CD14-positive monocyte (primary cell): ENCODE results near the gene SPTSSA. TPM values are rescaled to one million over a fixed set of nuclear protein-coding genes. Genes with fewer than 3 reads are reported as not detected.

Experiments used
- DNase-seq, 3 donors: peaks; one replicate each; pipeline ENCODE4 v3.0.0-alpha.2; 2011 to 2022
- H2AFZ ChIP-seq: 2 replicates; pipeline ENCODE4 v1.6.0; 2012; ENCODE audit warnings: mild to moderate bottlenecking, low read depth, low read length, inconsistent platforms; ENCODE audit not compliant: insufficient read depth, poor library complexity, severe bottlenecking
- H3K27ac ChIP-seq, 2 donors: 1 replicate in 1 of 2; 2 replicates in 1 of 2; pipeline ENCODE4 v1.5.1; 2012 to 2013; ENCODE audit warnings: low read length in 2 of 2, control low read depth in 1 of 2, inconsistent platforms in 1 of 2, low read depth in 1 of 2, mild to moderate bottlenecking in 1 of 2
- H3K27me3 ChIP-seq, 2 donors: one replicate each; pipeline versions ENCODE4 v1.6.0 to v1.6.1; 2011 to 2013; ENCODE audit warnings: low read length in 2 of 2; ENCODE audit not compliant: control insufficient read depth in 2 of 2, insufficient read depth in 2 of 2
- H3K36me3 ChIP-seq, 2 donors: replicated peaks in 1 of 2; 1 replicate in 1 of 2; 2 replicates in 1 of 2; pipeline versions ENCODE4 v1.5.1 to v1.6.1; 2012 to 2013; ENCODE audit warnings: low read length in 2 of 2, control low read depth in 1 of 2, inconsistent platforms in 1 of 2, mild to moderate bottlenecking in 1 of 2; ENCODE audit not compliant: insufficient read depth in 2 of 2, control insufficient read depth in 1 of 2
- H3K4me1 ChIP-seq, 2 donors: 1 replicate in 1 of 2; 2 replicates in 1 of 2; pipeline versions ENCODE4 v1.5.1 to v1.6.1; 2012 to 2013; ENCODE audit warnings: low read length in 2 of 2, control low read depth in 1 of 2, inconsistent platforms in 1 of 2, mild to moderate bottlenecking in 1 of 2, moderate library complexity in 1 of 2; ENCODE audit not compliant: insufficient read depth in 2 of 2, control insufficient read depth in 1 of 2
- H3K4me2 ChIP-seq: replicated peaks from 2 replicates; pipeline ENCODE3; 2012; ENCODE audit warnings: low read length, moderate library complexity, mild to moderate bottlenecking; ENCODE audit not compliant: poor library complexity, severe bottlenecking; ENCODE audit errors: extremely low read depth
- H3K4me3 ChIP-seq, 3 experiments: fragments of 200-600 bp in 1 of 3; sonication (generic) in 1 of 3; replicated peaks in 1 of 3; 1 replicate in 2 of 3; 2 replicates in 1 of 3; pipeline ENCODE4 v1.5.1; 2011 to 2013; ENCODE audit warnings: low read length in 3 of 3, mild to moderate bottlenecking in 3 of 3, control low read depth in 2 of 3, low read depth in 2 of 3, inconsistent platforms in 1 of 3, moderate library complexity in 1 of 3
- H3K79me2 ChIP-seq: 2 replicates; pipeline ENCODE4 v1.6.0; 2012; ENCODE audit warnings: mild to moderate bottlenecking, control low read depth, inconsistent platforms, low read length, moderate library complexity; ENCODE audit not compliant: insufficient read depth
- H3K9ac ChIP-seq: 2 replicates; pipeline ENCODE4 v1.6.0; 2017; ENCODE audit warnings: low read length, mild to moderate bottlenecking; ENCODE audit not compliant: insufficient read depth, poor library complexity, severe bottlenecking
- H3K9me3 ChIP-seq, 2 donors: replicated peaks in 1 of 2; 1 replicate in 1 of 2; 2 replicates in 1 of 2; pipeline versions ENCODE4 v1.5.1 to v1.6.1; 2012 to 2013; ENCODE audit warnings: low read length in 2 of 2, control low read depth in 1 of 2; ENCODE audit not compliant: control insufficient read depth in 1 of 2, insufficient read depth in 1 of 2
- H4K20me1 ChIP-seq: 2 replicates; pipeline ENCODE4 v1.6.0; 2012; ENCODE audit warnings: mild to moderate bottlenecking, low read length, control low read depth, moderate library complexity; ENCODE audit not compliant: insufficient read depth
- H3K27ac Mint-ChIP-seq, 7 donors: one replicate each; pipeline ENCODE4 v1.8.0; 2020; ENCODE audit warnings: mild to moderate bottlenecking in 7 of 7, mixed read lengths in 7 of 7, moderate library complexity in 6 of 7, inconsistent platforms in 2 of 7
- H3K27me3 Mint-ChIP-seq, 3 donors: one replicate each; pipeline ENCODE4 v1.8.0; 2021 to 2022; ENCODE audit warnings: low read depth in 3 of 3, mild to moderate bottlenecking in 3 of 3, mixed read lengths in 3 of 3, moderate library complexity in 3 of 3, inconsistent platforms in 1 of 3
- H3K36me3 Mint-ChIP-seq, 2 donors: one replicate each; pipeline ENCODE4 v1.8.0; 2020; ENCODE audit warnings: mixed read lengths in 2 of 2, inconsistent platforms in 1 of 2, mild to moderate bottlenecking in 1 of 2
- H3K4me1 Mint-ChIP-seq: one replicate; pipeline ENCODE4 v1.8.0; 2020; ENCODE audit warnings: mild to moderate bottlenecking, mixed read lengths
- H3K4me3 Mint-ChIP-seq, 2 donors: one replicate each; pipeline ENCODE4 v1.8.0; 2020; ENCODE audit warnings: mild to moderate bottlenecking in 2 of 2, mixed read lengths in 2 of 2, moderate library complexity in 1 of 2
- H3K9me3 Mint-ChIP-seq, 7 donors: one replicate each; pipeline ENCODE4 v1.8.0; 2020 to 2022; ENCODE audit warnings: mixed read lengths in 7 of 7, mild to moderate bottlenecking in 6 of 7, moderate library complexity in 6 of 7, inconsistent platforms in 2 of 7
- CTCF ChIP-seq: fragments of 200-600 bp; IDR thresholded peaks from one replicate; pipeline ENCODE4 v1.8.0; 2022; ENCODE audit warnings: antibody characterized with exemption, mild to moderate bottlenecking
- WGBS: methylation state at CpG from one replicate; pipeline ENCODE4 v1.1.5; 2013; ENCODE audit warnings: missing lambda C conversion rate; ENCODE audit not compliant: insufficient coverage; 5-methylcytosine and 5-hydroxymethylcytosine counted together
- intact Hi-C, 2 donors: fragments of 100-400 bp; cut with micrococcal nuclease; formaldehyde crosslinking; loops; one replicate each; pipeline versions ENCODE4 v1.15.0 to v1.15.1; 2023
- polyA plus RNA-seq, 3 donors: library from polyadenylated mRNA; depleted of rRNA in 1 of 3; unstranded in 2 of 3; stranded (reverse) in 1 of 3; fragments of 300-500 nt in 2 of 3; fragments of >200 nt in 1 of 3; fragmentation: Illumina TruSeq in 2 of 3; gene quantifications; 1 replicate in 2 of 3; 2 replicates in 1 of 3; pipeline ENCODE4 v1.2.3, GENCODE V29; 2012 to 2021

The SPTSSA gene
- polyA plus RNA-seq, 3 donors, result 14.2 to 85.7 (median 70.6) TPM

GRCh38 chr14:34502545-34503225 is 40.6 kb upstream of the SPTSSA start:
- Mint-ChIP-seq H3K4me1 (no peaks in the 10 kb centered on the region), H3K9me3 (no peaks in the 10 kb centered on the region), H3K36me3 (no peaks in the 10 kb centered on the region), H3K27me3 (no peaks in the 10 kb centered on the region), H3K4me3 (no peak overlapping the region), H3K27ac (no peak overlapping the region)
- no peaks in the 10 kb centered on the region for H3K4me1 ChIP-seq
- H3K9ac ChIP-seq, result no peak overlapping the region
- H3K4me2 ChIP-seq, result no peak overlapping the region
- H3K79me2 ChIP-seq, result no peaks in the 10 kb centered on the region
- WGBS, result no CpG with 5 or more reads among the region's 2 CpGs
- H2AFZ ChIP-seq, result no peak overlapping the region
- no peak for DNase-seq
- intact Hi-C loops, result no loop called here
- H3K27me3 ChIP-seq, result no peaks in the 10 kb centered on the region
- no peak overlapping the region for H3K27ac ChIP-seq
- H3K36me3 ChIP-seq, result no peaks in the 10 kb centered on the region
- no peak for TF ChIP-seq CTCF
- H3K4me3 ChIP-seq, result no peak overlapping the region
- H4K20me1 ChIP-seq, result no peaks in the 10 kb centered on the region
- H3K9me3 ChIP-seq, result no peaks in the 10 kb centered on the region

GRCh38 chr14:34502001-34502400 is 40.0 kb upstream of the SPTSSA start:
- Histone ChIP-seq H3K9me3 (no peaks in the 10 kb centered on the region), H3K27ac (no peak overlapping the region), H4K20me1 (no peaks in the 10 kb centered on the region), H3K27me3 (no peaks in the 10 kb centered on the region), H3K79me2 (no peaks in the 10 kb centered on the region), H3K9ac (no peak overlapping the region), H3K4me3 (no peak overlapping the region), H3K4me1 (peaks cover 3 to 4% of the 10 kb centered on the region in 2 donors), H3K36me3 (no peaks in the 10 kb centered on the region), H2AFZ (no peak overlapping the region), H3K4me2 (no peak overlapping the region)
- H3K4me1 Mint-ChIP-seq, result peaks cover 3% of the 10 kb centered on the region
- no peak for DNase-seq
- H3K4me3 Mint-ChIP-seq, result no peak overlapping the region
- no CpG with 5 or more reads among the region's 2 CpGs for WGBS
- intact Hi-C loops, result no loop called here
- no peaks in the 10 kb centered on the region for H3K9me3 Mint-ChIP-seq
- no peaks in the 10 kb centered on the region for H3K36me3 Mint-ChIP-seq
- no peak overlapping the region for H3K27ac Mint-ChIP-seq
- TF ChIP-seq CTCF, result no peak
- H3K27me3 Mint-ChIP-seq, result no peaks in the 10 kb centered on the region
